Ovary (tissue), 9 donors: ENCODE results near the gene MAP3K9. TPM values are rescaled to one million over a fixed set of nuclear protein-coding genes. Genes with fewer than 3 reads are reported as not detected.

ENCODE experiments used
- DNase-seq, 5 donors: peaks; one replicate each; pipeline ENCODE4 v3.0.0-alpha.2; 2019 to 2020
- H3K27ac ChIP-seq, 2 donors: fragments of 200-600 bp; one replicate each; pipeline versions ENCODE4 v1.5.1 to v1.8.0; 2019 to 2022
- H3K27me3 ChIP-seq: fragments of 200-600 bp; one replicate; pipeline ENCODE4 v1.8.0; 2022
- H3K36me3 ChIP-seq: fragments of 200-600 bp; sonication (generic); one replicate; pipeline ENCODE4 v1.5.1; 2019
- H3K4me1 ChIP-seq: one replicate; pipeline ENCODE4 v1.8.1; 2013; ENCODE audit warnings: mild to moderate bottlenecking, moderate library complexity; ENCODE audit not compliant: insufficient read depth
- H3K4me3 ChIP-seq: fragments of 200-600 bp; sonication (generic); one replicate; pipeline ENCODE4 v1.5.1; 2017
- H3K9me3 ChIP-seq, 2 donors: fragments of 200-600 bp in 1 of 2; sonication (generic) in 1 of 2; one replicate each; pipeline versions ENCODE4 v1.5.1 to v1.8.1; 2013 to 2019; ENCODE audit warnings: mild to moderate bottlenecking in 1 of 2, moderate library complexity in 1 of 2
- CTCF ChIP-seq, 3 donors: fragments of 450-650 bp in 2 of 3; fragments of 200-600 bp in 1 of 3; IDR thresholded peaks; one replicate each; pipeline versions ENCODE4 v1.5.1 to v1.8.0; 2016 to 2022; ENCODE audit warnings: antibody characterized with exemption in 3 of 3, mild to moderate bottlenecking in 1 of 3
- EP300 ChIP-seq: sonication (generic); formaldehyde crosslinking; IDR thresholded peaks from one replicate; pipeline ENCODE4 v1.6.1; 2017; ENCODE audit warnings: antibody characterized with exemption
- POLR2A ChIP-seq: fragments of 450-650 bp; IDR thresholded peaks from one replicate; pipeline ENCODE4 v1.6.1; 2017; ENCODE audit warnings: antibody characterized with exemption, mild to moderate bottlenecking, moderate library complexity
- WGBS, 3 donors: extraction: QIAGEN DNeasy Blood & Tissue Kit in 1 of 3; methylation state at CpG; one replicate each; pipeline versions ENCODE4 v1.1.5 to v1.1.7; 2013 to 2017; 5-methylcytosine and 5-hydroxymethylcytosine counted together
- intact Hi-C, 4 donors: fragments of 100-400 bp; cut with DNase I; formaldehyde crosslinking; loops; one replicate each; pipeline versions ENCODE4 v1.11.0 to v1.15.1; 2022 to 2023
- polyA plus RNA-seq, 2 donors: library from polyadenylated mRNA; stranded (reverse); fragments of 200-250 nt in 1 of 2; fragments of 350-450 nt in 1 of 2; fragmentation: Illumina TruSeq in 1 of 2; extraction: RNeasy Lipid Tissue Mini Kit (QIAGEN cat#74804) in 1 of 2; gene quantifications; one replicate each; pipeline ENCODE4 v1.2.3, GENCODE V29; 2013 to 2014
- total RNA-seq, 7 donors: library from RNA; depleted of rRNA in 2 of 7; stranded (reverse); fragments of >200 nt in 2 of 7; fragmentation: NEBNext Ultra II Directional in 3 of 7; extraction: Animal tissue kit (Norgen Biotek cat#: 25700) in 3 of 7; gene quantifications; one replicate each; pipeline versions ENCODE4 v1.1.0 to v1.2.4, GENCODE V29; 2016 to 2023
- donor health status: DM: no; HTN: no; CAD: no; lungs with moderate emphysema.
- donor health status: DM: no; HTN: no; CAD: no.
- donor health status: Bipolar disorder and iron deficiency.
- donor health status: DM: yes; HTN: yes; CAD: no.
- donor health status: DM: no; HTN: no; CAD: no.
- donor health status: DM: yes; HTN: yes; CAD: no.

MAP3K9 gene
- total and polyA plus RNA-seq, 9 donors: 0.80 to 3.7 (median 1.9) TPM

GRCh38 chr14:70724110-70724509 is 85.2 kb downstream of the MAP3K9 start:
- TF ChIP-seq CTCF (IDR thresholded peaks at IDR 0.05) (no peak), EP300 (no peak), POLR2A (no peak)
- Histone ChIP-seq H3K4me1 (no peaks in the 10 kb centered on the region), H3K27ac (no peak overlapping the region), H3K36me3 (no peaks in the 10 kb centered on the region), H3K4me3 (no peak overlapping the region), H3K27me3 (no peaks in the 10 kb centered on the region), H3K9me3 (no peaks in the 10 kb centered on the region)
- no peak for DNase-seq
- 75 to 86% (median 79%) methylated on average over 3 of the region's 3 CpGs for WGBS, 3 donors
- intact Hi-C loops: no loop called here

- no peaks in the 10 kb centered on the region for H3K4me1 ChIP-seq
- intact Hi-C loops: loop anchor here in 1 of 4 donors (2.0 kb wide), 1 partner anchor 28 kb away; no protein-coding TSS in a partner anchor
- H3K9me3 ChIP-seq: no peaks in the 10 kb centered on the region
- no peak for DNase-seq
- no peaks in the 10 kb centered on the region for H3K27me3 ChIP-seq
- no peaks in the 10 kb centered on the region for H3K36me3 ChIP-seq
- H3K4me3 ChIP-seq: no peak overlapping the region
- TF ChIP-seq CTCF (IDR thresholded peaks at IDR 0.05): no peak
- TF ChIP-seq EP300: no peak
- no peak for TF ChIP-seq POLR2A
- WGBS, 3 donors: 82 to 84% (median 83%) methylated on average over 5 of the region's 5 CpGs
- no peak overlapping the region for H3K27ac ChIP-seq
Observed at GRCh38 chr14:70723276-70723675, 86.0 kb downstream of the MAP3K9 start.

GRCh38 chr14:70722418-70722817 is 86.9 kb downstream of the MAP3K9 start:
- TF ChIP-seq POLR2A (no peak), CTCF (IDR thresholded peaks at IDR 0.05) (no peak), EP300 (no peak)

GRCh38 chr14:70721542-70721941 is 87.8 kb downstream of the MAP3K9 start:
- TF ChIP-seq EP300 (no peak), CTCF (IDR thresholded peaks at IDR 0.05) (no peak), POLR2A (no peak)
- Histone ChIP-seq H3K36me3 (no peaks in the 10 kb centered on the region), H3K4me3 (no peak overlapping the region), H3K9me3 (no peaks in the 10 kb centered on the region), H3K4me1 (no peaks in the 10 kb centered on the region), H3K27me3 (no peaks in the 10 kb centered on the region), H3K27ac (no peak overlapping the region)
- no peak for DNase-seq
- WGBS, 3 donors: 45 to 75% (median 63%) methylated on average over 2 of the region's 2 CpGs
- intact Hi-C loops: no loop called here

More at GRCh38 chr14:70722418-70722817, 86.9 kb downstream of the MAP3K9 start:
- no peaks in the 10 kb centered on the region for H3K36me3 ChIP-seq
- H3K4me1 ChIP-seq: no peaks in the 10 kb centered on the region
- no peaks in the 10 kb centered on the region for H3K9me3 ChIP-seq
- no peak overlapping the region for H3K27ac ChIP-seq
- no peak overlapping the region for H3K4me3 ChIP-seq
- 33 to 55% (median 42%) methylated on average over 3 of the region's 3 CpGs for WGBS, 3 donors
- H3K27me3 ChIP-seq: no peaks in the 10 kb centered on the region
- DNase-seq: no peak
- intact Hi-C loops: loop anchor here in 1 of 4 donors (2.0 kb wide), 1 partner anchor 28 kb away; no protein-coding TSS in a partner anchor
